Activated effector memory CD4-positive, alpha-beta T cell treated with Interleukin-2 at 50 U/mL for 16 hours (primary cell): Measurements from ENCODE around the gene SOHLH2.

Source experiments
- DNase-seq: peaks from one replicate; pipeline ENCODE4 v3.0.0-alpha.2; 2020

SOHLH2 gene

DNA sequence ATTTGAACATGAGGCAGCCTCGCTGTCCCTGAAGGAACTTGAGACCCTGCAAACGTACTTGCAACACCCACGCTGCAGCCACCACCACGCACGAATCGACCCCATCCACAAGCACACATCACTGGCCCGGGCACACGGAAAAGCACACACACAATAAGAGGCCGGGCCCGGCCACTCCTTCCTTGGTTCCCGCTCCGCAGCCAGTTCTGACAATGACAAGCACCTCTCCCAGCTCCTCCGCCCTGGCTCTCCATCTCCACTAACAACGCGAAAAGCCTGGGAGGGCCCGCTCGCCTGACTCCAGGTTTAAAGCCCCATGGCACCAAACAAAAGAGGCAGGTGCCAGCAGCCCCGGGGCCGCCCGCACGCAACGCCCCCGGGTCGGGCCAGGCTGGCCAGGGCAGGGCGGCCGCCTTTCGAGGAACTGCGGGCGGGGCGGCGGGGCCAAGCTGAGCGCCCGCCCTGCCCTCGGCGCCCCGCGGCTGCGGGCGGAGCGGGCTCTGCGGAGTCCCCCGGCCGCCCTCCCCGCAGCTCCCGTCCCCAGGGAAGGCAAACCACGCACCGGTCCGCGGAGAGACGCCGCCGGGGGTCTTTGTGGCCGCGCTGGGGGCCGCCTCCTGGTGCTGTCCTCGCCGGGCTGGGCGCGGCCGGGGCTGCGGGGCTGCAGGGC is 83.7 kb downstream of the SOHLH2 start:
- DNase-seq, result no peak

DNA sequence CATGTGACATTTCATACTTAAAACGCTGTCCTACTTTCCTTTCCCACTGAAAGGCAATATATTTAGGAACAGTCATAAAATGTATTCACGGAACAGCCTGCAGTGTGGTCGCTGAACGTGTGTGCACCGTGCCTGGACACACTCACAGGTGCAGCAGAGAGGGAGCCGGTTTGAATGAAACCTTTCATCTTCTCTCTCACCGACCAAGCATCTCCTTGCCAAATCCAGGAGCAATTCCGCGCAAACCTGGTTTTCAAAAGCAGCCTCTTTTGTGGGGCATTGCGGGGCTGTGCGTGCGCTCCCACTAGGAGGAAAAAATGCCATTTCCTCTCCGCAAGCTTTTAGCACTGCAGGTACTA is 84.2 kb downstream of the SOHLH2 start:
- no peak for DNase-seq

DNA sequence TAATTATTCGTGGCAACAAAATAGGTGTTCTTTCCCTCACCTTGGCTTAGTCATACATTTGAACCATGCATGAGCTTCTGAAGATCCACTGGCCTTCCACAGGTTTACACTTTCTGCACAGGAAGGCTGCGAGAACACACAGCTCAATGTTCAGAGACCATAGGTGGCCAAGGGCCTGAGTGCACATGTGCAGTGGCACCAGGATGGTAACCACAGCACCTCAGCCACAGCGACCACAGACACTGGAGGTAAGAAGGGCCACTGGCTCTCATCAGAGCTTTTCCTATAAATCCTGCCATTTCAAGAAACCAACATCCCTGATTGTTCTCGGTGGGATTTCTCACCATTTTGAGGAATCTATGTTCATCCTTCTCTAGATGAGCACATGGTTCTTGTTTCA is 84.8 kb downstream of the SOHLH2 start:
- no peak for DNase-seq

DNA sequence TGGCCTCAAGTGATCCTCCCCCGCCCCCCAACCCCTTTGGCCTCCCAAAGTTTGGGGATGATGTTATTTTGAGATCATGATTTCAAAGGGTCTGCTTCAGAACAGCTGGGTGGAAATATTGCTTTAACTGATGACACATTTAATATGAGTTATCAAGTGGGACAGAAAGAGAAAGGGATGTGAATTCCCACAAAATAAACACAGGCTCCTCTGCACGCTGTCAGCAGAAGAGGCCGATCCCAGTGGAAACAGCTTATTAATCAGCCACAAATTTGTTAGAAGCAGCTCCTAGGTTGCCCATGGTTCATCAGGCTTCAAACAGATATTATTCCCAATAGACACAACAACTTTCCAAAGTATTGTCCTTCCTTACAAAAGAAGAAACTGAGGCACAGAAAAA is 87.9 kb downstream of the SOHLH2 start:
- no peak for DNase-seq

- no peak for DNase-seq
These were observed 88.5 kb downstream of the SOHLH2 start for GRCh38 chr13:36125841-36126240.

DNA sequence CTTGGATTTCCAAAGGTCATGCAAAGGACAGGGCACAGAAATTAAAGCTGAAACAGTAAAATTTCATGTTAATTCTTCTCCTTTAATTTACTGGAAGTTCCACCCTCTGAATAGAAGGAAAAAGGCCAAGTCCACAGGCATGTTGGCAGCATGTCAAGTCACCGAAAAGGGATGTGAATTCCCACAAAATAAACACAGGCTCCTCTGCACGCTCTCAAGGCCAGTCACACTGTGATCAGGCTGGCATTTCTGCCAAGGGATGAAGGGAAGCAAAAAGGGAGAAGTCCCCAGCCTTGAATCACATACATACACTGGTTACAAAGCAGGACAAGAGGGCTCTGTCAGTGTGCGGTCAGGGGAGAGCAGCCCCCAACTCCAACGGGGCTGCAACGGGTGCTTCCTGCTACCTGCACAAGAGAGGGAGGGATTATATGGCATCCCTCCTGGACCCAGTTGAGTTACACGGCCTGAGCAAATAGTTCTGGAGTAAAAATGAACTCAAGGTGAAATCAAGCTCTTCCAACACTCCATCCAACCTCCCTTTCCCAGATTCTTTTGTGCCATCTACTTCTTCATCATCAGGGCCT is 90.0 kb downstream of the SOHLH2 start:
- no peak for DNase-seq
